PC-3 (cell line): ENCODE results near the gene CDHR3. TPM values are rescaled to one million over a fixed set of nuclear protein-coding genes. Genes with fewer than 3 reads are reported as not detected.
"Not testable (repeated sequence)": the region's sequence is repeated elsewhere in the genome, so short reads cannot be mapped to it uniquely, and the experiment has no call there.

Experiments
- ATAC-seq: fragments of 200-7000 bp; cut with Tn5 transposase; 2 replicates; pipeline ENCODE4 v1.9.1; 2020; ENCODE audit warnings: mild to moderate bottlenecking, moderate library complexity
- BruUV-seq: library from RNA; stranded (reverse); fragments of 400-500 nt; replicated peaks from 2 replicates; lab custom pipeline; 2021; lab: Mats Ljungman, UMichigan
- CTCF ChIA-PET: fragments of 300-600 bp; sonication (Branson Sonifier 250); formaldehyde crosslinking; loops from one replicate; lab custom pipeline; 2022; ENCODE audit warnings: antibody characterized with exemption; lab: Charles Lee
- POLR2A ChIA-PET: fragments of 300-600 bp; sonication (Branson Sonifier 250); formaldehyde crosslinking; loops from one replicate; lab custom pipeline; 2022; ENCODE audit warnings: antibody characterized with exemption; ENCODE audit not compliant: unreplicated experiment; lab: Charles Lee
- DNase-seq: peaks from one replicate; pipeline ENCODE4 v3.0.0-alpha.2; 2015
- H2AFZ ChIP-seq: fragments of 300-600 bp; sonication (generic); 2 replicates; pipeline ENCODE4 v1.6.0; 2016; ENCODE audit warnings: antibody characterized with exemption, low read length
- H3F3A ChIP-seq: fragments of 300-600 bp; sonication (generic); one replicate; pipeline ENCODE4 v1.6.0; 2017; ENCODE audit warnings: antibody characterized with exemption, low read length, control low read depth, mild to moderate bottlenecking; ENCODE audit not compliant: unreplicated experiment
- H3K27ac ChIP-seq: fragments of 300-600 bp; sonication (generic); 2 replicates; pipeline ENCODE4 v1.5.1; 2016; ENCODE audit warnings: mild to moderate bottlenecking, low read length
- H3K27me3 ChIP-seq: fragments of 300-600 bp; sonication (generic); 2 replicates; pipeline ENCODE4 v1.6.1; 2016; ENCODE audit warnings: low read length, mixed read lengths
- H3K36me3 ChIP-seq: fragments of 300-600 bp; sonication (generic); 2 replicates; pipeline ENCODE4 v1.6.1; 2016; ENCODE audit warnings: low read depth, mixed run types, low read length, mixed read lengths
- H3K4me1 ChIP-seq: fragments of 300-600 bp; sonication (generic); 2 replicates; pipeline ENCODE4 v1.5.1; 2016; ENCODE audit warnings: low read length; ENCODE audit not compliant: insufficient read depth
- H3K4me2 ChIP-seq: fragments of 300-600 bp; sonication (generic); 2 replicates; pipeline ENCODE4 v1.6.0; 2016; ENCODE audit warnings: low read length
- H3K4me3 ChIP-seq: fragments of 300-600 bp; sonication (generic); 2 replicates; pipeline ENCODE4 v1.5.1; 2016; ENCODE audit warnings: mild to moderate bottlenecking, low read length, mixed read lengths
- H3K79me2 ChIP-seq: fragments of 300-600 bp; sonication (generic); 2 replicates; pipeline ENCODE4 v1.6.1; 2017; ENCODE audit warnings: low read length, mixed read lengths
- H3K9ac ChIP-seq: fragments of 300-600 bp; sonication (generic); 2 replicates; pipeline ENCODE4 v1.6.0; 2016; ENCODE audit warnings: mild to moderate bottlenecking, low read length
- H3K9me2 ChIP-seq: fragments of 300-600 bp; sonication (generic); replicated peaks from 2 replicates; pipeline ENCODE4 v1.6.1; 2016; ENCODE audit warnings: mixed run types, low read length, mixed read lengths
- H3K9me3 ChIP-seq: fragments of 300-600 bp; sonication (generic); 2 replicates; pipeline ENCODE4 v1.6.1; 2016; ENCODE audit warnings: low read length, mixed read lengths
- H4K20me1 ChIP-seq: fragments of 300-600 bp; sonication (generic); 2 replicates; pipeline ENCODE4 v1.6.1; 2016; ENCODE audit warnings: low read length, mixed read lengths
- EZH2 ChIP-seq: fragments of 300-600 bp; sonication (generic); IDR thresholded peaks from one replicate; pipeline ENCODE4 v1.6.1; 2017; ENCODE audit warnings: antibody characterized with exemption, mild to moderate bottlenecking, low read length; ENCODE audit not compliant: unreplicated experiment
- EZH2phosphoT487 ChIP-seq: fragments of 300-600 bp; sonication (generic); IDR thresholded peaks from 2 replicates; pipeline ENCODE4 v1.6.1; 2018; ENCODE audit warnings: mild to moderate bottlenecking, antibody characterized with exemption, low read length, borderline replicate concordance
- intact Hi-C: fragments of 100-400 bp; cut with micrococcal nuclease; formaldehyde crosslinking; loops from 2 replicates; pipeline ENCODE4 v1.9.0; 2023
- total RNA-seq: library from RNA; depleted of rRNA; stranded (reverse); fragments of >200 nt; gene quantifications from 2 replicates; pipeline ENCODE4 v1.2.3, GENCODE V29; 2014
- TF ChIP-seq, protein P1 (sequence below): fragments of 300-600 bp; sonication (generic); conservative IDR thresholded peaks from 2 replicates; pipeline ENCODE4 v1.5.1; 2017; ENCODE audit warnings: antibody characterized with exemption, low read depth, mild to moderate bottlenecking, low read length

CDHR3 gene
- total RNA-seq, 1 experiment from 2014 or later = 9.8 TPM

DNA sequence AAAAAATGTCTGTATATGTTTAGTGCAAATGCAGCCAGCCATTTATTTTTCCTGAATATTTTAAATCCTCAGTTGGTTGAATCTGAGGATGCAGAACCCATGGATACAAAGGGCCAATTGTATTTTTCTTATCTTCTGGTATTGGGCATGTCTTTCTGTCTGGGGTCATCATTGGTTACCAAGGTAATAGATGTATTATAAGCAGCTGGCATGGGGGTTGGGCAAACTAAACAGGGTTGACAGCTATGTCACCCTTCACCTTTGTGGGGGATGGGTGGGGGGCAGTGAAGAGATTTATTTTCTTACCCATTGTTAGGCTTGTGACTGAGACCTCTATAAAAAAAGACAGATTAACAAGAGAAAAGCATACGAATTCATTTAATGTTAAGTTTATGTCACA is 38.8 kb downstream of the CDHR3 start:
- no peaks in the 10 kb centered on the region for H3K79me2 ChIP-seq
- H3K27me3 ChIP-seq = no peaks in the 10 kb centered on the region
- no peaks in the 10 kb centered on the region for H3K4me1 ChIP-seq
- ChIA-PET POLR2A (no interaction called here), CTCF (no interaction called here)
- H3K9ac ChIP-seq = no peak overlapping the region
- H3K27ac ChIP-seq = no peak overlapping the region
- H2AFZ ChIP-seq = no peak overlapping the region
- no peak overlapping the region for H3K4me3 ChIP-seq
- ATAC-seq (no peak), DNase-seq (no peak)
- intact Hi-C loops = no loop called here
- H3K36me3 ChIP-seq = no peaks in the 10 kb centered on the region
- no peaks in the 10 kb centered on the region for H3K9me3 ChIP-seq
- TF ChIP-seq EZH2 (no peak), EZH2phosphoT487 (no peak)
- TF ChIP-seq, protein P1, sequence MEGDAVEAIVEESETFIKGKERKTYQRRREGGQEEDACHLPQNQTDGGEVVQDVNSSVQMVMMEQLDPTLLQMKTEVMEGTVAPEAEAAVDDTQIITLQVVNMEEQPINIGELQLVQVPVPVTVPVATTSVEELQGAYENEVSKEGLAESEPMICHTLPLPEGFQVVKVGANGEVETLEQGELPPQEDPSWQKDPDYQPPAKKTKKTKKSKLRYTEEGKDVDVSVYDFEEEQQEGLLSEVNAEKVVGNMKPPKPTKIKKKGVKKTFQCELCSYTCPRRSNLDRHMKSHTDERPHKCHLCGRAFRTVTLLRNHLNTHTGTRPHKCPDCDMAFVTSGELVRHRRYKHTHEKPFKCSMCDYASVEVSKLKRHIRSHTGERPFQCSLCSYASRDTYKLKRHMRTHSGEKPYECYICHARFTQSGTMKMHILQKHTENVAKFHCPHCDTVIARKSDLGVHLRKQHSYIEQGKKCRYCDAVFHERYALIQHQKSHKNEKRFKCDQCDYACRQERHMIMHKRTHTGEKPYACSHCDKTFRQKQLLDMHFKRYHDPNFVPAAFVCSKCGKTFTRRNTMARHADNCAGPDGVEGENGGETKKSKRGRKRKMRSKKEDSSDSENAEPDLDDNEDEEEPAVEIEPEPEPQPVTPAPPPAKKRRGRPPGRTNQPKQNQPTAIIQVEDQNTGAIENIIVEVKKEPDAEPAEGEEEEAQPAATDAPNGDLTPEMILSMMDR = no peak
- no TSS peak for BruUV-seq
- H3F3A ChIP-seq = no peaks in the 10 kb centered on the region
- no peaks in the 10 kb centered on the region for H3K9me2 ChIP-seq
- H3K4me2 ChIP-seq = no peak overlapping the region
- H4K20me1 ChIP-seq = no peaks in the 10 kb centered on the region

DNA sequence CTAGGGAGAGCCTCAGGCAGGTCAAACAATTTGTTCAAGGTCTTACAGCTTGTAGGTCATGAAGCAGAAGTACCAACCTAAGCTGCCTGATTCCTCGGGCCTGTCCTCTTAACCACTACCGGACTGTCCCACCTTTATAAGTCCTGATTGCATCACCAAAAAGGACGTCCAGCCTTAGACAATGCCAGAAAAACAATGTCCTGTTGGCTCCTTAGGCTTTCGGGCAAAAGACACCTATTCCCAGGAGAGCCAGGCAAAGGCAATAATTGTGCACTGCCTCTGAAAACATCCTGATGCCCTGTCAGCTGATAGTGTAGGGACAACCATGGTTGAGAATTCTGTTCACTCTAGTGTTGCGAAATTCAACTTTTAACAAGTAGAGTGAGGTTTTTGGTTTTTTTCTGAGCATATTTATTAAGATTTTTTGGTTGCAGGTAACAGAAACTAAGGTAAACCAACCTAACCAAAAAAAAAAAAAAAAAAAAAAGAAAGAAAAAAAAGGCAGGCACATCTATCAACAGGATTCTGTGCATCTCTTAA is 40.5 kb downstream of the CDHR3 start:
- no peak overlapping the region for H2AFZ ChIP-seq
- H3K9me3 ChIP-seq = no peaks in the 10 kb centered on the region
- intact Hi-C loops = no loop called here
- no peaks in the 10 kb centered on the region for H3K36me3 ChIP-seq
- no peak overlapping the region for H3K9ac ChIP-seq
- H3K9me2 ChIP-seq = no peaks in the 10 kb centered on the region
- no peak overlapping the region for H3K27ac ChIP-seq
- TF ChIP-seq EZH2 = no peak
- TF ChIP-seq, protein P1 = no peak
- no peak for TF ChIP-seq EZH2phosphoT487
- ChIA-PET CTCF (no interaction called here), POLR2A (no interaction called here)
- H3F3A ChIP-seq = no peaks in the 10 kb centered on the region
- H3K4me1 ChIP-seq = no peaks in the 10 kb centered on the region
- H3K79me2 ChIP-seq = no peaks in the 10 kb centered on the region
- no peak overlapping the region for H3K4me2 ChIP-seq
- H4K20me1 ChIP-seq = no peaks in the 10 kb centered on the region
- H3K4me3 ChIP-seq = no peak overlapping the region
- H3K27me3 ChIP-seq = no peaks in the 10 kb centered on the region
- BruUV-seq = no TSS peak
- ATAC-seq = no peak
- DNase-seq = no peak

DNA sequence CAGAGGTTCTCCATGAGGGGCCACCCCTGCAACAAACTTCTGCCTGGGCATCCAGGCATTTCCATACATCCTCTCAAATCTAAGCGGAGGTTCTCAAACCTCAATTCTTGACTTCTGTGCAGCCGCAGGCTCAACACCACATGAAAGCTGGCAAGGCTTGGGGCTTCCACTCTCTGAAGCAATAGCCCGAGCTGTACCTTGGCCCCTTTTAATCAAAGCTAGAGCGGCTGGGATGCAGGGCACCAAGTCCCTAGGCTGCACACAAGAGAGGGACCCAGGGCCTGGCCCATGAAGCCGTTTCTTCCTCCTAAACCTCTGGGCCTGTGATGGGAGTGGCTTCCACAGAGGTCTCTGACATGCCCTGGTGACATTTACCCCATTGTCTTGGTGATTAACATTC is 43.8 kb downstream of the CDHR3 start:
- POLR2A ChIA-PET = no interaction called here
- intact Hi-C loops = no loop called here

DNA sequence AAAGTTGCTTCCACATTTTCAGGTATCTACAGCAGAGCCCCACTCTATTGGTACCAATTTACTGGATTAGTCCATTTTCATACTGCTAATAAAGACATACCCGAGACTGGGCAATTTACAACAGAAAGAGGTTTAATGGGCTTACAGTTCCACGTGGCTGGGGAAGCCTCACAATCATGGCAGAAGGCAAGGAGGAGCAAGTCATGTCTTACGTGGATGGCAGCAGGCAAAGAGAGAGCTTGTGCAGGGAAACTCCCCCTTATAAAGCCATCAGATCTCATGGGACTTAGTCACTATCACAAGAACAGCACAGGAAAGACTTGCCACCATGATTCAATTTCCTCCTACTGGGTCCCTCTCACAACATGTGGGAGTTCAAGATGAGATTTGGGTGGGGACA is 44.7 kb downstream of the CDHR3 start:
- H3K4me3 ChIP-seq, H3F3A ChIP-seq, H3K4me2 ChIP-seq, CTCF ChIA-PET, BruUV-seq, H3K36me3 ChIP-seq, H3K27me3 ChIP-seq, H3K79me2 ChIP-seq, H3K4me1 ChIP-seq, H3K9me2 ChIP-seq, H3K27ac ChIP-seq, DNase-seq, H3K9me3 ChIP-seq, H2AFZ ChIP-seq, ATAC-seq, POLR2A ChIA-PET, H4K20me1 ChIP-seq, H3K9ac ChIP-seq: not testable (repeated sequence)
- intact Hi-C loops = loop anchor here (2.0 kb wide), 1 partner anchor 73 kb away; no protein-coding TSS in a partner anchor

More for the DNA sequence above, 43.8 kb downstream of the CDHR3 start:
- H4K20me1 ChIP-seq = no peaks in the 10 kb centered on the region
- no peak overlapping the region for H2AFZ ChIP-seq
- H3K9ac ChIP-seq = no peak overlapping the region
- TF ChIP-seq EZH2 = no peak
- TF ChIP-seq, protein P1 = no peak
- no peak for TF ChIP-seq EZH2phosphoT487
- H3K4me1 ChIP-seq = no peaks in the 10 kb centered on the region
- no peaks in the 10 kb centered on the region for H3F3A ChIP-seq
- H3K9me3 ChIP-seq = no peaks in the 10 kb centered on the region
- no peaks in the 10 kb centered on the region for H3K79me2 ChIP-seq
- CTCF ChIA-PET = interaction anchor here (0.6 to 0.7 kb wide), 2 partner anchors 74 to 249 kb away, joined by 3 to 13 read pairs; no protein-coding TSS in a partner anchor
- no peaks in the 10 kb centered on the region for H3K9me2 ChIP-seq
- BruUV-seq = no TSS peak
- ATAC-seq = no peak
- H3K4me2 ChIP-seq = no peak overlapping the region
- DNase-seq = no peak
- no peaks in the 10 kb centered on the region for H3K36me3 ChIP-seq
- no peak overlapping the region for H3K27ac ChIP-seq
- no peak overlapping the region for H3K4me3 ChIP-seq
- H3K27me3 ChIP-seq = no peaks in the 10 kb centered on the region
